ENCODE data around the gene CYTH3.

DNA sequence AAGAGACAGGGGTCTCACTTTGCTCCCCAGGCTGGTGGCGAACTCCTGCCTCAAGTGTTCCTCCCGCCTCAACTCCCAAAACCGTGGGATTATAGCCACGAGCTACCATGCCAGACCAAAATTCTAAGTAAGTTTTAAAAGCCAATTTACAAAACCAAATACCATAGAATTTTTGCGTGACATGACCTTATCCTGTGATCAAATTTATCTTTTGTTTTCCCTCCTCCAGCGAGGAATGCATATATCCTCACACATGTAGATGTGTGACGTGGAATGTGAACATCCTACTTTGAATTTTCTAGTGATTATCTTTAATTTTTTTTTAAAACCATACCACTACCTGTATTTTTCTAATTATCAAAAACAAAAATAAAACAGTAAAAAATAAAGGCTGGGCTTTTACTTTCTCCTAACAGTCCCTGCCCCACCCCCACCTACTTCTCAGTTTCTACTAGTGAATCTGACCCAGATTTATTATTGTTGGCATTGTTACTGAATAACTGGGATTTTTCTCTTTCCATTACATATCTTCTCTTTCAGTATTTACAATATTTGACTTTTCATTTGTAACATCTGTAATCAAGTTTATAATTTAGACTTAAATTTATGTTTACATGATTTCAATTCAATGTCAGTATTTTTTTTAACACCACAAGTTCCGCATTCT lies 26.0 kb downstream of the CYTH3 start:
- TF ChIP-seq EZH2phosphoT487 (IDR thresholded peaks at IDR 0.05; ENCODE audit: borderline replicate concordance), result no peak
- TF ChIP-seq, protein P1, sequence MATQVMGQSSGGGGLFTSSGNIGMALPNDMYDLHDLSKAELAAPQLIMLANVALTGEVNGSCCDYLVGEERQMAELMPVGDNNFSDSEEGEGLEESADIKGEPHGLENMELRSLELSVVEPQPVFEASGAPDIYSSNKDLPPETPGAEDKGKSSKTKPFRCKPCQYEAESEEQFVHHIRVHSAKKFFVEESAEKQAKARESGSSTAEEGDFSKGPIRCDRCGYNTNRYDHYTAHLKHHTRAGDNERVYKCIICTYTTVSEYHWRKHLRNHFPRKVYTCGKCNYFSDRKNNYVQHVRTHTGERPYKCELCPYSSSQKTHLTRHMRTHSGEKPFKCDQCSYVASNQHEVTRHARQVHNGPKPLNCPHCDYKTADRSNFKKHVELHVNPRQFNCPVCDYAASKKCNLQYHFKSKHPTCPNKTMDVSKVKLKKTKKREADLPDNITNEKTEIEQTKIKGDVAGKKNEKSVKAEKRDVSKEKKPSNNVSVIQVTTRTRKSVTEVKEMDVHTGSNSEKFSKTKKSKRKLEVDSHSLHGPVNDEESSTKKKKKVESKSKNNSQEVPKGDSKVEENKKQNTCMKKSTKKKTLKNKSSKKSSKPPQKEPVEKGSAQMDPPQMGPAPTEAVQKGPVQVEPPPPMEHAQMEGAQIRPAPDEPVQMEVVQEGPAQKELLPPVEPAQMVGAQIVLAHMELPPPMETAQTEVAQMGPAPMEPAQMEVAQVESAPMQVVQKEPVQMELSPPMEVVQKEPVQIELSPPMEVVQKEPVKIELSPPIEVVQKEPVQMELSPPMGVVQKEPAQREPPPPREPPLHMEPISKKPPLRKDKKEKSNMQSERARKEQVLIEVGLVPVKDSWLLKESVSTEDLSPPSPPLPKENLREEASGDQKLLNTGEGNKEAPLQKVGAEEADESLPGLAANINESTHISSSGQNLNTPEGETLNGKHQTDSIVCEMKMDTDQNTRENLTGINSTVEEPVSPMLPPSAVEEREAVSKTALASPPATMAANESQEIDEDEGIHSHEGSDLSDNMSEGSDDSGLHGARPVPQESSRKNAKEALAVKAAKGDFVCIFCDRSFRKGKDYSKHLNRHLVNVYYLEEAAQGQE (IDR thresholded peaks at IDR 0.05; ENCODE audit: low read depth), result no peak
- TF ChIP-seq, protein P2, sequence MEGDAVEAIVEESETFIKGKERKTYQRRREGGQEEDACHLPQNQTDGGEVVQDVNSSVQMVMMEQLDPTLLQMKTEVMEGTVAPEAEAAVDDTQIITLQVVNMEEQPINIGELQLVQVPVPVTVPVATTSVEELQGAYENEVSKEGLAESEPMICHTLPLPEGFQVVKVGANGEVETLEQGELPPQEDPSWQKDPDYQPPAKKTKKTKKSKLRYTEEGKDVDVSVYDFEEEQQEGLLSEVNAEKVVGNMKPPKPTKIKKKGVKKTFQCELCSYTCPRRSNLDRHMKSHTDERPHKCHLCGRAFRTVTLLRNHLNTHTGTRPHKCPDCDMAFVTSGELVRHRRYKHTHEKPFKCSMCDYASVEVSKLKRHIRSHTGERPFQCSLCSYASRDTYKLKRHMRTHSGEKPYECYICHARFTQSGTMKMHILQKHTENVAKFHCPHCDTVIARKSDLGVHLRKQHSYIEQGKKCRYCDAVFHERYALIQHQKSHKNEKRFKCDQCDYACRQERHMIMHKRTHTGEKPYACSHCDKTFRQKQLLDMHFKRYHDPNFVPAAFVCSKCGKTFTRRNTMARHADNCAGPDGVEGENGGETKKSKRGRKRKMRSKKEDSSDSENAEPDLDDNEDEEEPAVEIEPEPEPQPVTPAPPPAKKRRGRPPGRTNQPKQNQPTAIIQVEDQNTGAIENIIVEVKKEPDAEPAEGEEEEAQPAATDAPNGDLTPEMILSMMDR (IDR thresholded peaks at IDR 0.05 in 2 of 3, conservative IDR thresholded peaks at IDR 0.05 in 1 of 3; ENCODE audit: borderline replicate concordance in 1 of 3, insufficient read depth in 1 of 3, low read depth in 2 of 3, low read length in 2 of 3), result no peak
- no peak for TF ChIP-seq ZBTB33 (IDR thresholded peaks at IDR 0.05; ENCODE audit: extremely low read depth, insufficient replicate concordance, low read length)
- TF ChIP-seq EGR1 (IDR thresholded peaks at IDR 0.05; ENCODE audit: low read depth), result no peak
- TF ChIP-seq ZFX (IDR thresholded peaks at IDR 0.05), result no peak
- no peak for TF ChIP-seq EZH2 (IDR thresholded peaks at IDR 0.05)
- no peak for TF ChIP-seq POLR2A (IDR thresholded peaks at IDR 0.05; ENCODE audit: borderline replicate concordance, extremely low read depth, insufficient read depth, insufficient read length)
- TF ChIP-seq SIN3A (IDR thresholded peaks at IDR 0.05; ENCODE audit: low read depth), result no peak
- TF ChIP-seq TCF7L2 (IDR thresholded peaks at IDR 0.05; ENCODE audit: borderline replicate concordance, extremely low read depth, insufficient read depth, insufficient read length), result no peak
- TF ChIP-seq POLR2AphosphoS5 (IDR thresholded peaks at IDR 0.05; ENCODE audit: low read depth, low read length), result no peak
